Stimulated activated CD4-positive, alpha-beta T cell treated with anti-CD3 and anti-CD28 coated beads, Interleukin-4, amount 100 ng/mL, for 48 hours (primary cell): ENCODE data around the gene MAU2.
A peak's percentile ranks its signal among the peaks of the same experiment; 100 is the strongest.

Experiments used
- DNase-seq, 2 donors: peaks; one replicate each; pipeline ENCODE4 v3.0.0-alpha.2; 2020; ENCODE audit warnings: low read depth in 2 of 2

MAU2 gene

GRCh38 chr19:19306191-19306590 is 14.4 kb upstream of the MAU2 start:
- DNase-seq: no peak

- DNase-seq: no peak
Observed at GRCh38 chr19:19308373-19308772, 12.3 kb upstream of the MAU2 start.

- DNase-seq: no peak
Observed at GRCh38 chr19:19315444-19315843, 5.2 kb upstream of the MAU2 start.

- DNase-seq: no peak
Observed at GRCh38 chr19:19316082-19316481, 4.5 kb upstream of the MAU2 start.

- DNase-seq: no peak
Observed at GRCh38 chr19:19319732-19320360, 783 bp upstream of the MAU2 start.

- DNase-seq: peak in 1 of 2 donors; percentile 11
Observed at GRCh38 chr19:19321141-19321577, 530 bp downstream of the MAU2 start.

GRCh38 chr19:19324059-19324770 is 3.6 kb downstream of the MAU2 start:
- DNase-seq: no peak

GRCh38 chr19:19327672-19328071 is 7.0 kb downstream of the MAU2 start:
- no peak for DNase-seq

GRCh38 chr19:19329126-19329525 is 8.5 kb downstream of the MAU2 start:
- no peak for DNase-seq

- no peak for DNase-seq
Observed at GRCh38 chr19:19334063-19334988, 13.7 kb downstream of the MAU2 start.

GRCh38 chr19:19334989-19335344 is 14.3 kb downstream of the MAU2 start:
- DNase-seq: no peak

- no peak for DNase-seq
Observed at GRCh38 chr19:19335408-19336158, 15.0 kb downstream of the MAU2 start.

GRCh38 chr19:19336597-19336996 is 16.0 kb downstream of the MAU2 start:
- DNase-seq: no peak

- no peak for DNase-seq
Observed at GRCh38 chr19:19337120-19337519, 16.5 kb downstream of the MAU2 start.

GRCh38 chr19:19338082-19338481 is 17.5 kb downstream of the MAU2 start:
- DNase-seq: no peak

- no peak for DNase-seq
Observed at GRCh38 chr19:19341026-19341425, 20.4 kb downstream of the MAU2 start.

- no peak for DNase-seq
Observed at GRCh38 chr19:19342086-19343015, 21.7 kb downstream of the MAU2 start.

- DNase-seq: no peak
Observed at GRCh38 chr19:19343016-19343362, 22.4 kb downstream of the MAU2 start.

GRCh38 chr19:19343762-19344161 is 23.1 kb downstream of the MAU2 start:
- DNase-seq: no peak

GRCh38 chr19:19345232-19345631 is 24.6 kb downstream of the MAU2 start:
- no peak for DNase-seq

- DNase-seq: no peak
Observed at GRCh38 chr19:19345970-19346369, 25.3 kb downstream of the MAU2 start.
